HG02943 (cell line): ENCODE results near the gene PTPN20.

Experiments used
- ATAC-seq: cut with Tn5 transposase; IDR thresholded peaks from one replicate; pipeline ENCODE4 v1.9.1; 2021; ENCODE audit warnings: mild to moderate bottlenecking, low read depth, moderate library complexity; ENCODE audit not compliant: unreplicated experiment

Gene PTPN20

DNA sequence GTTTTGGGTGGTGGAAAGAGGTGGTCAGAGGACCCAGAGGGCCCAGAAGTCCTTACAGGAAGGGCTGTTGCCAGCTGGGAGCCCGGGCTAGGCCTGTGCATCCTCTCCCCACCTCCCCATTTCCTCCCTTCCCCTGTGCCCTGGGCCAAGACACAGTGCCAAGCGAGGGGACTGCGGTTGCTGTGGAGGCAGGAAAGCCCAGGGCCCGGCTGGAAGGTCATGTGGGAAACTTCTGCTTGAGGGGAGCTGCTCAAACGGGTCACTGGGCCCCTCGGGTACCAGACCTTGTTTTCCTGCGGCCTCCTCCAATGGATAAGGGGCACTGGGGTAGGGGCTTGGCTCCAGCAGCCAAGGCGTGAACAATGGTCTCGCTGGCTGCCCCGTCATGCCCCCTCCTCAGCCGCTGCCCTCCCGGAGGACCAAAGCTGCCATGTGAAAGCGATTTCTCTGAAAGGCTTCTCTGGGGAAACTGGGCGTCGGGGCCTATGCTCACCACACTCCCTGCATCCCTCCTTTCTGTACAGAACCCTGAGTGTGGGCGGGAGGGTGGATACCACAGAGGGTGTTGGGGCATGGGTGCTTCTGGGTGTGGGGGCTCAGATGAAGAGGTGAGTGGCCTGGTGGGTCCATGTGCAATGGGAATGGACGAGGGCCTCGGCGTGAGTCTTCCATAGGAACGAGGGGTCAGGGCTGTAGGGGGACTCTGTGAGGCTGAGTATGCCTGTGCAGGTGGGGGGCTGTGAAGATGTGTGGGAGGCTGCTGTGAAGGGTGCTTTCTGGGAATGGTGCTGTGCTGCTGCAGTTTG, 135.3 kb downstream of the PTPN20 start:
- no peak for ATAC-seq

DNA sequence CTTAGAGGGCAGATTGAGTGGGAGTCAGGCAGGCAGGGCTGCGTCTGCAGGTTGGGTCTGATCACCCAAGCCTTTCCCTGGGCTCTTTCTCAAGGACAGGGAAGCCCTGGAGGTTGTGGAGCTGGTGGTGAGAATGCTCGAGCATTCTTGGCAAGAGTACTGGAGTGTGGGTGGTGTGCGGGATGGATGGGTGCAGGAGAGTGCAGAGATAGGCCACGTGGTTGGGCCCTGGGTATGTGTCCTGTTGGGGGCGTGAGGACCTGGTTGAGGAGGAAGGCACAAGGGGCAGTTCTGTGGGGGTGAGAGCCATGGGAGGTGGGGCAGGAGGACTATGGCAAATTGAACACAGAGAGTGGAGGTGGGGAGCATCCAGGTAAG, 135.9 kb downstream of the PTPN20 start:
- no peak for ATAC-seq

DNA sequence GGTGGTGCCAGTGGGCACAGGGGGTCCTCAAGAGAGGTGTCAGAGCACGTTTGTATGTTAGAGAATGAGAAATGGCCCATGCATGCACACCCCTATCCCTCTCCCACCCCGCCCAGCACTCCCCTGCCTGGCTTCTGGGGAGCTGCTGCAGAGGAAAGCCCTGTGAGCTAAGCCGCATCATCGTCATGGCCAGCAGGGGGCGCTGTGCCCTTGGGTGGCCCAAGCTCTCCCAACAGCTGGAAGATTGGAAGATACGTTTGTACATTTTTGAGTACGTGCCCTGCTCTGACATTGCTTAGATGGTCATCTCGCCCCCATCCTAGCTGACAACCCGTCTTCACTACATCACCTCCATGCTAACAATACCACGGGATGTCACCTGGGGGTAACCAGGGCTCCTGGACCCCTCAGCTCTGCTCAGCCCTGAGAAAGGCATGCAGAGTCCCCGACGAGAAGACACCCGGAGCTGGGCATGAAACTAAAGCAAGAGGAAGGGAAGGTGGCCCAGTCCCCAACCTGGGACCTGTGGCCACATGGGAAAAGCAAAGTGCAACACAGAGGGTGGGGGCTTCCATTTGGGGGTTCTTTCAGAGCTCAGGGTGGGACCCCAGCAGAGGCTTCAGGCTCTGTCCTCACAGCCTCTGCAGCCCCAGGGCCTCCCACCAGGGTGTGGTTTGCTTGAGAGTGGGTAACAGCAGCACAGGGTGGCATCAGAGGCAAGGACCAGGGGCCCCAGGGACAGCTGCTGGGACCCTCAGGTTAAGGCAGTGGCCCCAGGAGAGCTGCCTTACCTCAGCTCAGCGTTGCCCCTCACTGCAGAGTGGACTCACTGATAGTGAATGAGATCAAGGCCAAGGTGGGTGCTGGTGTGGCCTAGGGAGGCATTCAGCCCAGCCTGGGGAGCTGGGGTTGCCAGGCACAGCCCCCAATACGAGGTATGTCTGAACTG, 136.6 kb downstream of the PTPN20 start:
- ATAC-seq, result no peak

DNA sequence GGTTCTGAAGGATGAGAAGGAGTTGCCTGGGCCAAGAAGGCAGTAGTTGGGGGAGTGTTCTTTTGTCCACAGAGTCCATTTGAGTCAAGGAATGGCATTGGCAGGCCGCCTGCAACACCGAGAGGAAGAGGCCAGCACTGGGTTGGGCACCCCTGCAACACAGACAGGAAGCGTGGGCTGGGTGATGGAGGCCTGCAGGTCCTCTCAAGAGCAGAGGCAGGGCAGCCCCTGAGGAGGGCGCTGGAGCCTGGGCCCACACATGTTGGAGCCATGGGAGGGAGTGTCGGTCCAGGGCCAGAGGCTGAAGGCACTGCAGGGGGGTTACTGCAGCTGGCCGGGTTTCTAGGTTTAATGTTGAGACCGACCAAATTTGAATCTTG, 137.3 kb downstream of the PTPN20 start:
- ATAC-seq, result no peak

DNA sequence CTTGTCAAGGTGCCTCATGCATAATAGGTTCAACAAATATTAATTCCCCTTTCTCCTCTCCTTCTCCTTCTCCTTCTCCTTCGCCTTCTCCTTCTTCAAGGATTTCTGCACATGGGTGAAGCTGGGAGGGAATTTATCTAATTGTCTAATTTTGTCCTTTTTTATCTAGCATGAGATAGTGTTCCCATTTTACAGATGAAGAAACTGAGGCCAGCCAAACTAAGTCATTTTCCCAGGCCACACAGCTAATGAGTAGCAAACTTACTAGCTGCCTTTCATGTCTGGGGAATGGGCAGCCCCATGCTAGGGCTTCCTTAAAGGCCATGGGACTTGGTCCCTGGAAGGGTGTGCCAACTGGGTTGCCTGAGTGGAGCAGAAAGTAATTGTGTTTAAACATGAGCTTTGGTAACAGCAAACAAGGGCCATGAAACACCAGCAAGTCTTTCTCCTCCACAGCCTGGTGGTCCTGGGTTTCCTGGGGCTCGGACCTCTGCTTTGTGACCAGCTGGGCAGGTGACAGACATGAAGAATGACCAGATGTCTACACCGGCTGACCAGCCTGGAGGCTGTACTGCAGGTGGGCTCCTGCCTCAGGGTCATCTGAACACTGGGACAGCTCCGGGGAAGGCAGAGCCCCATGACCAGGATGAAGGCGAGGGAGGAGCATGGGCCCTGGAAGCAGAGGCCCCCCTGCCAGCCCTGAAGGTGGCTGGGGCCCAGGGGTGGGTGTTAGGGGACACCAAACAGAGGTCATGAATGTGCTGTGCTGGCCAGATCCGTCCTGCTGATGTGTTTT, 138.0 kb downstream of the PTPN20 start:
- no peak for ATAC-seq

DNA sequence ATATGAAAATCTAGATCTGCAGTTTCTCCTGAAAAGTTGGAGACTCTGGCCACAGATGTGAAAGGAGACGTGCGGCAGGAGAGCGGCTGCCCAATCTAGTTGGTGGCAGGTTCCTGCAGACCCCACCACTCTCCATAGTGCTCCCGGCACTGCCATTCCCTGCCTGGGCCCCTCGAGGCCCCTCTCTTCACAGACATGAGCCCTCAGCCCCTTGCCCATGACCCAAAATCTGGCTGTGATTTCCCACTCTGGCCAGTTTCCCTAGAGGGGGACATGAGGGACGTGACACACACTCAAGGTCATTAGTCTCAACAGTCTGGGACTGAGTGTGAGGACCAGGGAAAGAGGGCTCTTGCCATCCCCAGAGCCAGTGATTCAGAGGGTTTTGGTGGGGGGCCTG, 138.7 kb downstream of the PTPN20 start:
- no peak for ATAC-seq

DNA sequence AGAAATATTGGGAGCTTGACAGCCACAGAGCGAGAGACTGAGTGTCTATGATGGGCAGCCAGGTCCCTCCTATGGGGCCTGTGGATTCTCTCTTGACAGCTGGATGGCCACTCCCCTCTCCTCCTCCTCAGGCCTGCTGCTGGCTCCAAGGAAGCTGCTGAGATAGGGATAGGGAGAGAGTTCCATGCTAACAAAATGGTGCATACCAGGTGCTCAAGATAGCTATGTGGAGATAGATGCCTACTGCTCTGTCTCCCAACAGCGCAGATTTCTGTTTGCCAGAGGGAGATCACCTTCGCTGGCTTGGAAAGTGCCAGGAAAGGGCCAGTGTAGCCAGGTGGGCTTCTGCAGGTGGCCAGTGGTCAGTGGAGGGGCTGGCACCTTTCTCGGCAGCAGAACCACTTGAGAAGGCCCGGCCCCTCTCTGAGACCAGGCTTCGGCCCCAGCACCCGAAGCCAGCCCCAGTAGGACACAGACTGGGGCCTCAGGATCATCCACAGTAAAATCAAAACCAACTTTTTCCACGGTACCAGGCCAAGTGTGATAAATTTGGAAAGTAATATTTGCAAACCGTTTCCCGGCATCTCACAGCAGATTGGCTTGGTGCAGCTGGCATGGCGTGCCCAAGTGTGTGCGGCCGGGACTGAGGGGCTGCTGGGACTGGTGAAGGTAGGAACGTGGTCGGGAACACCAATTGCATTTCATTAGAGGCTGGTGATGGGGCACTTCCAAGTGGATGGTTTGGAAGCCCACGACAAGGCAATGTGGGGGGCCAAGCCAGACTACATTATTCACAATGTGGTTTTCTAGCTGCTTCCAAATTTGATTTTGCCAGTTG, 139.6 kb downstream of the PTPN20 start:
- ATAC-seq, result no peak

DNA sequence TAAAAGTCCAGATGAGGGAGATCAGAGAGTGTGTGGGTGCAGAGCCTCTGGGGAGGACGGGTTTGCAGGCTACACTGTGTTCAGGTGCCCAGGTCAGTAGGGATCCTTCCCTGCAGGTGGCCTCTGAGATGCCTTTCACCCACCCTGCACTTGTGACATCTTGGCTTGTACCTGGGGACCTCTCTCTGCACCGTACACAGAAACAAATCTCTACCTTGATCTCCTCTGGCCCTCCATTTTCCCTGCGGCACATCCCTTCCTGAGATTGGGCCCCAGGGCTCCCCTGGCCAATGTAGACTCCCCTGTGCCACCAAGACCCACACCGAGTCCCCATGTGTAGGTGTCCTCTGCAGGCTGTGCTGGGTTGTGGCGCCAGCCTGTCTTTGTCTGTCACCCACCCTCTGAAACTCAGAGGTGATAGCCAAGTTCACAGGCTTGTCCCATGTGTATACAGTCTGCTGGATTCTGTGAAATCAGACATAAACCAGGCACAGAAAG, 140.6 kb downstream of the PTPN20 start:
- ATAC-seq, result no peak
